Common myeloid progenitor, CD34-positive (primary cell): ENCODE data around the gene SMARCD1.
A peak's percentile ranks its signal among the peaks of the same experiment; 100 is the strongest.

Experiments used
- CTCF ChIA-PET: fragments of 350-600 bp; sonication (Branson Sonifier 250); formaldehyde crosslinking; loops from one replicate; lab custom pipeline; 2021; ENCODE audit warnings: antibody characterized with exemption; lab: Charles Lee
- POLR2A ChIA-PET: fragments of 350-600 bp; sonication (Branson Sonifier 250); formaldehyde crosslinking; loops from one replicate; lab custom pipeline; 2021; ENCODE audit warnings: antibody characterized with exemption; lab: Charles Lee
- DNase-seq, 3 donors: peaks; one replicate each; pipeline versions ENCODE4 v3.0.0 to v3.0.0-alpha.2; 2013
- H3K27ac ChIP-seq, 2 experiments: 1 replicate in 1 of 2; 2 replicates in 1 of 2; pipeline ENCODE4 v1.7.0; 2013; ENCODE audit warnings: inconsistent platforms in 2 of 2, low read length in 2 of 2, mild to moderate bottlenecking in 2 of 2, low read depth in 1 of 2, moderate library complexity in 1 of 2; ENCODE audit not compliant: severe bottlenecking in 2 of 2, insufficient read depth in 1 of 2, poor library complexity in 1 of 2
- H3K27me3 ChIP-seq, 5 experiments: replicated peaks in 2 of 5; 1 replicate in 3 of 5; 2 replicates in 2 of 5; pipeline versions ENCODE4 v1.6.1 to v1.7.0; 2013; ENCODE audit warnings: low read length in 4 of 5, mild to moderate bottlenecking in 2 of 5, moderate library complexity in 2 of 5, inconsistent platforms in 1 of 5; ENCODE audit not compliant: insufficient read depth in 5 of 5, control insufficient read depth in 4 of 5
- H3K36me3 ChIP-seq, 4 experiments: 1 replicate in 2 of 4; 2 replicates in 2 of 4; pipeline versions ENCODE4 v1.6.1 to v1.7.0; 2013; ENCODE audit warnings: low read length in 3 of 4, control low read depth in 1 of 4, mild to moderate bottlenecking in 1 of 4; ENCODE audit not compliant: control insufficient read depth in 4 of 4, insufficient read depth in 4 of 4
- H3K4me1 ChIP-seq, 4 experiments: 1 replicate in 3 of 4; 2 replicates in 1 of 4; pipeline versions ENCODE4 v1.6.1 to v1.7.1; 2013; ENCODE audit warnings: low read length in 3 of 4, mild to moderate bottlenecking in 3 of 4, control low read depth in 1 of 4, inconsistent platforms in 1 of 4, moderate library complexity in 1 of 4; ENCODE audit not compliant: control insufficient read depth in 4 of 4, insufficient read depth in 4 of 4; ENCODE audit errors: control extremely low read depth in 1 of 4
- H3K4me3 ChIP-seq, 7 experiments: 1 replicate in 4 of 7; 2 replicates in 3 of 7; pipeline versions ENCODE4 v1.5.1 to v1.7.0; 2013; ENCODE audit warnings: mild to moderate bottlenecking in 7 of 7, low read length in 6 of 7, moderate library complexity in 6 of 7, inconsistent platforms in 2 of 7, low read depth in 2 of 7, control low read depth in 1 of 7; ENCODE audit not compliant: insufficient read depth in 4 of 7, control insufficient read depth in 1 of 7; ENCODE audit errors: extremely low read depth in 1 of 7
- H3K9me3 ChIP-seq, 5 experiments: 1 replicate in 4 of 5; 2 replicates in 1 of 5; pipeline versions ENCODE4 v1.6.1 to v1.7.1; 2013; ENCODE audit warnings: low read length in 4 of 5, mild to moderate bottlenecking in 2 of 5, inconsistent platforms in 1 of 5, low read depth in 1 of 5, moderate library complexity in 1 of 5; ENCODE audit not compliant: control insufficient read depth in 4 of 5, insufficient read depth in 2 of 5; ENCODE audit errors: control extremely low read depth in 1 of 5
- WGBS: methylation state at CpG from one replicate; pipeline ENCODE4 v1.1.5; 2013; ENCODE audit not compliant: insufficient coverage; 5-methylcytosine and 5-hydroxymethylcytosine counted together

SMARCD1 gene

DNA sequence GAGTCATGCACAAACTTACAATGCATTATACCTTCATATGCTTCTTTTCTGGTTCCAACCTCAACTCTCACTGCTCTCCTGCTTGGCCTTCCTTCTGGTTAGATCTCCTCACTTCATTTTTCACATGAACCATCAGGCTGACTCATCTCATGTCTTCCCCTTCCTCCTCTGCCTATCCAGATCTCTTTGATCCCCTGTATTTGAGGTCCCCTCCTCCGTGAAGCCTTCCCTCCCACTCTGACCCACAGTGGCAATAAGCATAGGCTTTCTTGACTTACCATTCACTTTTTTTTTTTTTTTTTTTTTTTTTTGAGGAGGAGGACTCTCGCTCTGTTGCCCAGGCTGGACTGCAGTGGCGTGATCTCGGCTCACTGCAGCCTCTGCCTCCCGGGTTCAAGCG lies 42.4 kb upstream of the SMARCD1 start:
- Histone ChIP-seq H3K27ac (no peak overlapping the region), H3K27me3 (peaks cover 0 to 9% (median 0%) of the 10 kb centered on the region in 5 experiments), H3K4me1 (peaks cover 0 to 4% (median 1%) of the 10 kb centered on the region in 4 experiments), H3K36me3 (no peaks in the 10 kb centered on the region), H3K9me3 (no peaks in the 10 kb centered on the region), H3K4me3 (no peak overlapping the region)
- CTCF ChIA-PET: interaction anchor here (1.0 to 17.7 kb wide), 5 partner anchors 9 to 50 kb away, joined by 3 to 269 read pairs (median 3); partner anchors contain the start of gene ASIC1
- POLR2A ChIA-PET: no interaction called here
- DNase-seq: no peak
- WGBS: 100% methylated on average over 4 of the region's 6 CpGs

DNA sequence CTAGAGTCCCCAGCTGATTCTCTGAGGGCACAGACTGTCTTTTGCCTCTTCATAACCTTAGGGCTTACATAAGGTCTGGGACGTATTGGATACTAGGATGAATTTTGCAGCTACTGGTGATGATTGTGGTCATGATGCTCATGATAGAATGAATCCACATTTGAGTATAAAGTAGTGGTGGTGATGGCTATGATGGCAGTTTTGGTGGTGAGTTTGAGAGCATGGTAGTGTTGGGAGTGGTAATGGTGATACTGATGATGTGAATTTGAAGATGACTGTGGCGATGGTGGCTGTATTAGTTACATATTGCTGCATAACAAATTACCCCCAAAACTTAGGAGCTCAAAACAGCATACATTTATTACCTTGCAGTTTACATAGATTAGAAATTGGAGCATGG lies 41.8 kb upstream of the SMARCD1 start:
- Histone ChIP-seq H3K4me3 (no peak overlapping the region), H3K27me3 (peaks cover 0 to 10% (median 0%) of the 10 kb centered on the region in 5 experiments), H3K27ac (no peak overlapping the region), H3K36me3 (no peaks in the 10 kb centered on the region), H3K9me3 (no peaks in the 10 kb centered on the region), H3K4me1 (peaks cover 0 to 3% (median under 1%) of the 10 kb centered on the region in 4 experiments)
- POLR2A ChIA-PET: no interaction called here
- WGBS: 100% methylated on average over 1 of the region's 2 CpGs
- no peak for DNase-seq
- CTCF ChIA-PET: interaction anchor here (1.0 to 17.7 kb wide), 5 partner anchors 12 to 75 kb away, joined by 3 to 269 read pairs (median 11); partner anchors contain the start of gene ASIC1

DNA sequence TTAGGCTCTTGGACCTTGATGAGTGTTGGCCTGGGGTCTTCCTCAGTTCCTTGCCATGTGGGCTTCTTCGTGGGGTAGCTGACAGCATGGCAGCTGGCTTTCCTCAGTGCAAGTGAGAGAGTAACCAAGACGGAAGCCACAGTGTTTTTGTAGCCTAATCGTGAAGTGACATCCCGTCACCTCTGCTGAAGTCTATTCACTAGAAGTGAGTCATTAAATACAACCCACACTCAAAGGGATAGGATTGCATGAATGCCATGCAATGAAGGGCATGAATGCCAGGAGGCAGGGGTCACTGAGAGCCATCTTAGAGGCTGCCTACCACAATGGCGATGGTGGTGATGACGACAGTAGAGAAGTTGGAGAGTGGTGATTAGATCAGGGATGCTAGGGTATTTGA lies 41.3 kb upstream of the SMARCD1 start:
- POLR2A ChIA-PET: no interaction called here
- 100% methylated on average over 2 of the region's 6 CpGs for WGBS

DNA sequence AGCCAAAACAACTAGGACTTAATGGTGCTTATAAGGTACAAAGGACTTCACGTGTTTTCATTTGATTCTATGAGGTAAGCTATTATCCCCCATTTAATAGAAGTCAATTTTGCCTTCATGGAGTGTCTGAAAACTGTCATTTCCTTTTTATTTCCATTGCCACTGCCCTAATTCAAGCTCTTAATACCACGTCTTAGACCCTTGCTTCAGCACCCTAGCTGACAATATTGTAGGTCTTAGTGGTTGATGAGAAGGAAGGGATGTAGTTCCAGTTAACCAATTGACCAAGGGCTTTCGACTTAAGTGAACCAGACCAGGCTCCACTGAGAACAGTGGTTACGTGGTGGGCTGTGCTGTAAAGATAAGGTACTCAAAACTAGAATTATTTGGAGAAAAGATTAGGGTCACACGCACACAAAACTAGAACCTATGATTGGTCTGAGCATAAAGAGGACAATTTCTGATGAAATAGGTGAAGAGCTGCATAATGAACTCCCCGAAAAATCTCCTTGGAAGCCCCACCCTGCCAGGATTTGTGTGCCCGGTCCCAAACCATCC lies 37.4 kb upstream of the SMARCD1 start:
- H3K4me3 ChIP-seq: no peak overlapping the region
- WGBS: 86% methylated on average over 4 of the region's 7 CpGs
- H3K27me3 ChIP-seq: peaks cover 0 to 20% (median 0%) of the 10 kb centered on the region in 5 experiments
- CTCF ChIA-PET: interaction anchor here (0.9 to 12.8 kb wide), 4 partner anchors 7 to 65 kb away, joined by 3 to 163 read pairs (median 10); no protein-coding TSS in a partner anchor
- H3K36me3 ChIP-seq: no peaks in the 10 kb centered on the region
- POLR2A ChIA-PET: no interaction called here
- H3K4me1 ChIP-seq: peaks cover 2 to 22% (median 19%) of the 10 kb centered on the region in 4 experiments
- DNase-seq: peak; percentile 66 to 85 (median 79)
- H3K9me3 ChIP-seq: no peaks in the 10 kb centered on the region
- H3K27ac ChIP-seq: no peak overlapping the region

More for the DNA sequence above, 41.3 kb upstream of the SMARCD1 start:
- H3K9me3 ChIP-seq: no peaks in the 10 kb centered on the region
- no peak overlapping the region for H3K27ac ChIP-seq
- no peak for DNase-seq
- H3K4me1 ChIP-seq: peaks cover 0 to 3% (median 0%) of the 10 kb centered on the region in 4 experiments
- H3K4me3 ChIP-seq: no peak overlapping the region
- no peaks in the 10 kb centered on the region for H3K36me3 ChIP-seq
- CTCF ChIA-PET: interaction anchor here (1.1 to 17.7 kb wide), 6 partner anchors 11 to 177 kb away, joined by 3 to 269 read pairs (median 8); partner anchors contain the start of gene ASIC1
- H3K27me3 ChIP-seq: peaks cover 0 to 10% (median 0%) of the 10 kb centered on the region in 5 experiments

DNA sequence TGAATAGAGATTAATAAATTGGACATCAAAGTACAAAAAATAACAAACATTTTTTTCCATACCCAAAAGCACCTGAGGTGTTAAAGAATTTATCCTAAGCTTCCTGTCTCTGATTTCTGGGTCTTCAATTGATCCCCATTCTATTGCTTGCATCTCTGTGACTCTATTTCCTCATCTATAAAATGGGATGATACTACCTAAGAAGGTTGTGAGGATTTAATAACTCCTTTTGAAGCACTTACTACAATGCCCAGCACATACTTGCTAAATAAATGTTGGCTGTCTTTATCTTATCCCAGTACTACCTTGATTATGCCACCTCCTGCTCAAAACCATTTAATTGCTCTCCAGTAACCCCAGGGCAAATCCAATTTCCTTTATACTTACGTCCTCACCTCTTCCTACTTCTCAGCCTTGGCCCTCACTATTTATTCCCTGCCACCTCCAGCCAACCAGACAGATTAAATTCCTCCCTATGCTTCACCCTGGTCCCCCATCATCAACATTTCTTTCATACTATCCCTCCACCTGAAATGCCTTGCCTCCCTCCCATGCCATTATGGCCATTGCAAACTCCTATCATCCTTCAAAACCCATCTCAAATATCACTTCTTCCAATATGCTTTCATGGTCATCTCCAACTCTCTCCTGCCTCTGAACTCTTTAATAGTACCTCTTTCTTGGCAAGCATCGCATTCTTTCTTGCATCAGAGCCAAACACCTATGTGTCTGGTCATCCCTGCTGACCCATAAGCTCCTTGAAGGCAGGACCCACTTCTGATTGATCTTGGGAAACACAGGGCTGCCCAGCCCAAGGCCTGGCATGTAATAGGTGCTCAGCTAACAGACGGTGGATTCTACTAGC lies 35.7 kb upstream of the SMARCD1 start:
- Histone ChIP-seq H3K27me3 (peaks cover 0 to 24% (median 0%) of the 10 kb centered on the region in 5 experiments), H3K4me3 (no peak overlapping the region), H3K36me3 (no peaks in the 10 kb centered on the region), H3K27ac (no peak overlapping the region), H3K9me3 (no peaks in the 10 kb centered on the region), H3K4me1 (peaks cover 2 to 29% (median 26%) of the 10 kb centered on the region in 4 experiments)
- CTCF ChIA-PET: interaction anchor here (0.6 to 3.7 kb wide), 7 partner anchors 9 to 495 kb away, joined by 3 to 44 read pairs (median 3); no protein-coding TSS in a partner anchor
- POLR2A ChIA-PET: interaction anchor here (0.6 to 1.2 kb wide), 2 partner anchors 21 to 82 kb away, joined by 3 to 4 read pairs; no protein-coding TSS in a partner anchor
- DNase-seq: no peak
- WGBS: 96% methylated on average over 3 of the region's 3 CpGs

DNA sequence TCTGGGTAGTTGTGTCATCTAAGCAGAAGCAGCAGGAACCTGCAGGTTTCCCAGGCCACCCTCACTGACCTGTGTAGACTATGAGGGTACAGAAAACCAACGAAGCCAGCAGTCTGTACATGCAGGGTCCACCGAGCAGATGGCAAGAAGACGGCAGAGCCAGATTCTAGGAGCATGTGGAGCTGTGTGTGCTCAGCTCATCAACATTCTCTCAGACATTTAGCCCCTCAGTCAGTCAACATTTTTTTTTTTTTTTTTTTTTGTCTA lies 35.1 kb upstream of the SMARCD1 start:
- no peak for DNase-seq
- Histone ChIP-seq H3K4me1 (peaks cover 2 to 29% (median 26%) of the 10 kb centered on the region in 4 experiments), H3K9me3 (no peaks in the 10 kb centered on the region), H3K27ac (peak overlapping the region in 1 of 2 experiments; percentile 34), H3K4me3 (peak overlapping the region in 4 of 7 experiments; percentile 44 to 74 (median 62)), H3K27me3 (peaks cover 0 to 24% (median 0%) of the 10 kb centered on the region in 5 experiments), H3K36me3 (no peaks in the 10 kb centered on the region)
- WGBS: no CpG with 5 or more reads among the region's 3 CpGs
- ChIA-PET POLR2A (interaction anchor here (0.6 to 1.2 kb wide), 3 partner anchors 20 to 83 kb away, joined by 3 to 4 read pairs (median 4); no protein-coding TSS in a partner anchor), CTCF (interaction anchor here (0.6 to 3.7 kb wide), 6 partner anchors 9 to 496 kb away, joined by 3 to 44 read pairs (median 3); no protein-coding TSS in a partner anchor)
